LHCN-M2 (cell line): ENCODE measurements around the gene CARD18. TPM values are rescaled to one million over a fixed set of nuclear protein-coding genes. Genes with fewer than 3 reads are reported as not detected.

Source experiments
- total RNA-seq: library from RNA; depleted of rRNA; stranded (reverse); fragments of >200 nt; gene quantifications from 2 replicates; pipeline ENCODE4 v1.2.3, GENCODE V29; 2014; rRNA removed

CARD18 gene
- total RNA-seq, 1 experiment from 2014 or later: not detected

Other genes with a start within 250 kb of the CARD18 start
- 0.13 TPM in 1 of 2 replicates, not detected in the other for gene CASP12, start 241.3 kb downstream of the CARD18 start, total RNA-seq
- gene CASP4, start 171.2 kb downstream of the CARD18 start, total RNA-seq: 86.4 and 88.7 TPM in 2 replicates
- gene CASP5, start 116.6 kb downstream of the CARD18 start, total RNA-seq: not detected in 2 replicates
- 4.4 and 6.5 TPM in 2 replicates for gene CASP1, start 104.6 kb downstream of the CARD18 start, total RNA-seq
- not detected in 2 replicates for gene CARD16, start 94.4 kb downstream of the CARD18 start, total RNA-seq